CD14-positive monocyte (primary cell): ENCODE measurements around the gene PERM1. TPM values are rescaled to one million over a fixed set of nuclear protein-coding genes. Genes with fewer than 3 reads are reported as not detected.

Experiments used
- DNase-seq, 3 donors: peaks; one replicate each; pipeline ENCODE4 v3.0.0-alpha.2; 2011 to 2022
- H2AFZ ChIP-seq: 2 replicates; pipeline ENCODE4 v1.6.0; 2012; ENCODE audit warnings: mild to moderate bottlenecking, low read depth, low read length, inconsistent platforms; ENCODE audit not compliant: insufficient read depth, poor library complexity, severe bottlenecking
- H3K27ac ChIP-seq, 2 donors: 1 replicate in 1 of 2; 2 replicates in 1 of 2; pipeline ENCODE4 v1.5.1; 2012 to 2013; ENCODE audit warnings: low read length in 2 of 2, control low read depth in 1 of 2, inconsistent platforms in 1 of 2, low read depth in 1 of 2, mild to moderate bottlenecking in 1 of 2
- H3K27me3 ChIP-seq, 2 donors: one replicate each; pipeline versions ENCODE4 v1.6.0 to v1.6.1; 2011 to 2013; ENCODE audit warnings: low read length in 2 of 2; ENCODE audit not compliant: control insufficient read depth in 2 of 2, insufficient read depth in 2 of 2
- H3K36me3 ChIP-seq, 2 donors: replicated peaks in 1 of 2; 1 replicate in 1 of 2; 2 replicates in 1 of 2; pipeline versions ENCODE4 v1.5.1 to v1.6.1; 2012 to 2013; ENCODE audit warnings: low read length in 2 of 2, control low read depth in 1 of 2, inconsistent platforms in 1 of 2, mild to moderate bottlenecking in 1 of 2; ENCODE audit not compliant: insufficient read depth in 2 of 2, control insufficient read depth in 1 of 2
- H3K4me1 ChIP-seq, 2 donors: 1 replicate in 1 of 2; 2 replicates in 1 of 2; pipeline versions ENCODE4 v1.5.1 to v1.6.1; 2012 to 2013; ENCODE audit warnings: low read length in 2 of 2, control low read depth in 1 of 2, inconsistent platforms in 1 of 2, mild to moderate bottlenecking in 1 of 2, moderate library complexity in 1 of 2; ENCODE audit not compliant: insufficient read depth in 2 of 2, control insufficient read depth in 1 of 2
- H3K4me2 ChIP-seq: replicated peaks from 2 replicates; pipeline ENCODE3; 2012; ENCODE audit warnings: low read length, moderate library complexity, mild to moderate bottlenecking; ENCODE audit not compliant: poor library complexity, severe bottlenecking; ENCODE audit errors: extremely low read depth
- H3K4me3 ChIP-seq, 3 experiments: fragments of 200-600 bp in 1 of 3; sonication (generic) in 1 of 3; replicated peaks in 1 of 3; 1 replicate in 2 of 3; 2 replicates in 1 of 3; pipeline ENCODE4 v1.5.1; 2011 to 2013; ENCODE audit warnings: low read length in 3 of 3, mild to moderate bottlenecking in 3 of 3, control low read depth in 2 of 3, low read depth in 2 of 3, inconsistent platforms in 1 of 3, moderate library complexity in 1 of 3
- H3K79me2 ChIP-seq: 2 replicates; pipeline ENCODE4 v1.6.0; 2012; ENCODE audit warnings: mild to moderate bottlenecking, control low read depth, inconsistent platforms, low read length, moderate library complexity; ENCODE audit not compliant: insufficient read depth
- H3K9ac ChIP-seq: 2 replicates; pipeline ENCODE4 v1.6.0; 2017; ENCODE audit warnings: low read length, mild to moderate bottlenecking; ENCODE audit not compliant: insufficient read depth, poor library complexity, severe bottlenecking
- H3K9me3 ChIP-seq, 2 donors: replicated peaks in 1 of 2; 1 replicate in 1 of 2; 2 replicates in 1 of 2; pipeline versions ENCODE4 v1.5.1 to v1.6.1; 2012 to 2013; ENCODE audit warnings: low read length in 2 of 2, control low read depth in 1 of 2; ENCODE audit not compliant: control insufficient read depth in 1 of 2, insufficient read depth in 1 of 2
- H4K20me1 ChIP-seq: 2 replicates; pipeline ENCODE4 v1.6.0; 2012; ENCODE audit warnings: mild to moderate bottlenecking, low read length, control low read depth, moderate library complexity; ENCODE audit not compliant: insufficient read depth
- H3K27ac Mint-ChIP-seq, 7 donors: one replicate each; pipeline ENCODE4 v1.8.0; 2020; ENCODE audit warnings: mild to moderate bottlenecking in 7 of 7, mixed read lengths in 7 of 7, moderate library complexity in 6 of 7, inconsistent platforms in 2 of 7
- H3K27me3 Mint-ChIP-seq, 3 donors: one replicate each; pipeline ENCODE4 v1.8.0; 2021 to 2022; ENCODE audit warnings: low read depth in 3 of 3, mild to moderate bottlenecking in 3 of 3, mixed read lengths in 3 of 3, moderate library complexity in 3 of 3, inconsistent platforms in 1 of 3
- H3K36me3 Mint-ChIP-seq, 2 donors: one replicate each; pipeline ENCODE4 v1.8.0; 2020; ENCODE audit warnings: mixed read lengths in 2 of 2, inconsistent platforms in 1 of 2, mild to moderate bottlenecking in 1 of 2
- H3K4me1 Mint-ChIP-seq: one replicate; pipeline ENCODE4 v1.8.0; 2020; ENCODE audit warnings: mild to moderate bottlenecking, mixed read lengths
- H3K4me3 Mint-ChIP-seq, 2 donors: one replicate each; pipeline ENCODE4 v1.8.0; 2020; ENCODE audit warnings: mild to moderate bottlenecking in 2 of 2, mixed read lengths in 2 of 2, moderate library complexity in 1 of 2
- H3K9me3 Mint-ChIP-seq, 7 donors: one replicate each; pipeline ENCODE4 v1.8.0; 2020 to 2022; ENCODE audit warnings: mixed read lengths in 7 of 7, mild to moderate bottlenecking in 6 of 7, moderate library complexity in 6 of 7, inconsistent platforms in 2 of 7
- CTCF ChIP-seq: fragments of 200-600 bp; IDR thresholded peaks from one replicate; pipeline ENCODE4 v1.8.0; 2022; ENCODE audit warnings: antibody characterized with exemption, mild to moderate bottlenecking
- WGBS: methylation state at CpG from one replicate; pipeline ENCODE4 v1.1.5; 2013; ENCODE audit warnings: missing lambda C conversion rate; ENCODE audit not compliant: insufficient coverage; 5-methylcytosine and 5-hydroxymethylcytosine counted together
- intact Hi-C, 2 donors: fragments of 100-400 bp; cut with micrococcal nuclease; formaldehyde crosslinking; loops; one replicate each; pipeline versions ENCODE4 v1.15.0 to v1.15.1; 2023
- polyA plus RNA-seq, 3 donors: library from polyadenylated mRNA; depleted of rRNA in 1 of 3; unstranded in 2 of 3; stranded (reverse) in 1 of 3; fragments of 300-500 nt in 2 of 3; fragments of >200 nt in 1 of 3; fragmentation: Illumina TruSeq in 2 of 3; gene quantifications; 1 replicate in 2 of 3; 2 replicates in 1 of 3; pipeline ENCODE4 v1.2.3, GENCODE V29; 2012 to 2021

PERM1 gene
- polyA plus RNA-seq, 3 donors: not detected

- Histone ChIP-seq H3K4me1 (no peaks in the 10 kb centered on the region), H3K79me2 (no peaks in the 10 kb centered on the region), H3K9ac (no peak overlapping the region), H3K27me3 (peaks cover 0 to 7% of the 10 kb centered on the region in 2 donors), H3K27ac (no peak overlapping the region), H3K36me3 (no peaks in the 10 kb centered on the region), H2AFZ (no peak overlapping the region), H3K9me3 (peaks cover 0 to 5% of the 10 kb centered on the region in 2 donors), H3K4me2 (no peak overlapping the region), H4K20me1 (no peaks in the 10 kb centered on the region), H3K4me3 (no peak overlapping the region)
- TF ChIP-seq CTCF: no peak
- intact Hi-C loops: loop anchor here (5.0 to 10.0 kb wide), 2 partner anchors 81 to 83 kb away; no protein-coding TSS in a partner anchor
- Mint-ChIP-seq H3K4me3 (no peak overlapping the region), H3K9me3 (peaks cover 2 to 5% (median 4%) of the 10 kb centered on the region in 7 donors), H3K27me3 (peaks cover 23 to 39% (median 30%) of the 10 kb centered on the region in 3 donors), H3K27ac (peak overlapping the region in 1 of 7 donors; percentile 62), H3K4me1 (no peaks in the 10 kb centered on the region), H3K36me3 (no peaks in the 10 kb centered on the region)
- DNase-seq: no peak
- WGBS: 89% methylated on average over 14 of the region's 21 CpGs
These were observed 370 bp downstream of the PERM1 start for GRCh38 chr1:981491-981954.

DNA sequence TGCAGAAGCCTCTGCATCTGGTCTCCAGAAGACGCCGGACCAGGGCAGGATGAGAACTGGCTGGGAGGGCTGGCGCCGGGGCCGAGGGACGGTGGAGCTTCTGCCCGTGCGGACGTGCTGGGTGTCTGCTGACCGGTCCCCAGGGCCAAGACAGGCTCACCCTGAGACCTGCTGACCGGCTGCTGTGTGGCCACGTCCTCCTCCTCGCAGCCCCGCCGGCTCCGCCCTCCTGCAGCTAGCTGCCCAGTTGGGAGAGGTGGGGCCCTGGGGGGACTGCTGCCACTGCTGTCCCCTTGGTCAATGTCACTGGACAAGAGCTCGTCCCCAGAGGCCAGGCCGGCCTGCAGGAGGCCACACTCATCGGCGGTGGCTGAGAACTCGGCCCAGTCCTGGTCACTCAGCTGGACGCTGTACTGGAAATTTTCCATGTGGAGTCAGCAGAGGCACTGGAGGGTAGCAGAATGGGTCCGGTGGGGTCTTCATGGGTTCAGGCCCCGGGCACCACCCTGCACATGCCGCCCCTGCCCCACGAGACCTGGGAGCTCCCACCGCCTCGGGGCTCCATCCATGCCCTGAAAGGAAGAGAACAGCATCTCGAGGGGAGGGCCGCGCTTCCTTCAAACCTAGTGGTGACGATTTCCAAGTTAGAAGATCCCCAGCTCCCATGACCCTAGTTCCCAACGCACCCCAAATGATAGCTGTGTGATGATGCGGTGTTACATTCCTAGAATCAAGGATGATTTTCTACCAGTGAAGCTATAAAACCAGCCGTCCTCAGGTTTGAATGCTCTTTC is 1.1 kb downstream of the PERM1 start:
- no peak overlapping the region for H3K4me2 ChIP-seq
- H3K27ac ChIP-seq: no peak overlapping the region
- no peak for TF ChIP-seq CTCF
- DNase-seq: no peak
- no peaks in the 10 kb centered on the region for H3K79me2 ChIP-seq
- Mint-ChIP-seq H3K4me1 (peaks cover 1% of the 10 kb centered on the region), H3K27me3 (peaks cover 23 to 37% (median 27%) of the 10 kb centered on the region in 3 donors), H3K27ac (no peak overlapping the region), H3K36me3 (no peaks in the 10 kb centered on the region), H3K4me3 (no peak overlapping the region), H3K9me3 (peaks cover 2 to 5% (median 4%) of the 10 kb centered on the region in 7 donors)
- intact Hi-C loops: loop anchor here (5.0 to 10.0 kb wide), 2 partner anchors 82 to 84 kb away; no protein-coding TSS in a partner anchor
- H3K27me3 ChIP-seq: peaks cover 0 to 9% of the 10 kb centered on the region in 2 donors
- no peaks in the 10 kb centered on the region for H3K36me3 ChIP-seq
- H3K9ac ChIP-seq: no peak overlapping the region
- peaks cover 5 to 6% of the 10 kb centered on the region in 2 donors for H3K4me1 ChIP-seq
- WGBS: 88% methylated on average over 30 of the region's 35 CpGs
- H3K9me3 ChIP-seq: peaks cover 0 to 5% of the 10 kb centered on the region in 2 donors
- no peak overlapping the region for H3K4me3 ChIP-seq
- no peak overlapping the region for H2AFZ ChIP-seq
- H4K20me1 ChIP-seq: no peaks in the 10 kb centered on the region
